ENCODE results near the gene MYO1F.
"Not testable (repeated sequence)": the region's sequence is repeated elsewhere in the genome, so short reads cannot be mapped to it uniquely, and the experiment has no call there.

The MYO1F gene

DNA sequence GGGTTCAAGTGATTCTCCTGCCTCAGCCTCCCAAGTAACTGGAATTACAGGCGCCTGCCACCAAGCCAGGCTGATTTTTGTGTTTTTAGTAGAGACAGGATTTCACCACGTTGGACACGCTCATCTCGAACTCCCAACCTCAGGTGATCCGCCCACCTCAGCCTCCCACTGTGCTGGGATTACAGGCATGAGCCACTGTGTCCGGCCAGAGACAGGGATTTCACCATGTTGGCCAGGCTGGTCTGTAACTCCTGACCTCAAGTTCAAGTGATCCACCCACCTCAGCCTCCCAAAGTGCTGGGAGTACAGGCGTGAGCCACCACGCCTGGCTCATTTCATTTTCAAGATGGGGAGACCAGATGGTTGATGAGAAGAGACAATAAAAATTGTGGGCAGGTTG lies 12.4 kb downstream of the MYO1F start:
- not testable (repeated sequence) for DNase-seq (ENCODE audit: low read depth)

DNA sequence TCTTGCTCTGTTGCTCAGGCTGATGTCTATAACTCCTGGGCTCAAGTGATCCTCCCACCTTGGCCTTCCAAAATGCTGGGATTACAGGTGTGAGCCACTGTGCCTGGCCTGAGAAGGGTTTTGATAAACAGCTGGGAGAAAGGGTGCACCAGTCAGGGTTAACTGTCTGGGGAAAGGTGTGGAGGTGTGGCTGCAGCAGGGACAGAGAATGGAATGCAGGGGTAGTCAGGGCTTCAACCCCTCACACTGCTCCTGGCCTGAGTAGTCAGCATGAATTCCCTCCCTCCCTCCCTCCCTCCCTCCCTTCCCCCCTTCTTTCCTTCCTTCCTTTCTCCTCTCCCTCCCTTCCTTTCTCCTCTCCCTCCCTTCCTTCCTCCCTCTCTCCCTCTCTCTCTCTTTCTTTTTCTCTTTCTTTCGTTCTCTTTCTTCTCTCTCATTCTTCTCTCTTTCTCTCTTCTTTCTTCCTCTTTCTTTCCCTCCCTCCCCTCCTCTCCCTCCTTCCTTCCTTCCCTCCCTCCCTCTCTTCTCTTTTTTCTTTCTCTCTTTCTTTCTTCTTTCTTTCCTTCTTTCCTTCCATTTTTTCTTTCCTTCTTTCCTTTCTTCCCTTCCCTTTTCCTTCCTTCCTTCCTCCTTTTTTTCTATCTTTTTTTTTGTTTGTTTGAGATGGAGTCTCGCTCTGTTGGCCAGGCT lies 16.0 kb downstream of the MYO1F start:
- no peak for DNase-seq (ENCODE audit: low read depth)

DNA sequence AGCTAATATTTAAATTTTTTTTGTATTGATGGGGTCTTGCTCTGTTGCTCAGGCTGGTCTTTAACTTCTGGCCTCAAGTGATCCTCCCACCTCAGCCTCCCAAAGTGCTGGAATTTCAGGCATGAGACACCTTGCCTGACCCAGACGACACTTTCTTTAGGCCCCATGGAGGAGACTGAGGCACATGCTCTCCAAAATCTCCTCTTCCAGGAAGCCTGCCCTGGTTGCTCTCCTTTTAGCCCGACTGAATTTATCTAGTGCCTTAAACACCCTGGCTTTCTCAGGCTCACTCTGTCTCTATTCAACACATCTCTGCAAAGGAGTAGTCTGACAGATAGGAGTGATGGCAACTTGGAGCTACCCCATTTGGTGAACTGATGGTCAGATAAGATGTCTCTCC lies 18.9 kb downstream of the MYO1F start:
- no peak for DNase-seq (ENCODE audit: low read depth)

DNA sequence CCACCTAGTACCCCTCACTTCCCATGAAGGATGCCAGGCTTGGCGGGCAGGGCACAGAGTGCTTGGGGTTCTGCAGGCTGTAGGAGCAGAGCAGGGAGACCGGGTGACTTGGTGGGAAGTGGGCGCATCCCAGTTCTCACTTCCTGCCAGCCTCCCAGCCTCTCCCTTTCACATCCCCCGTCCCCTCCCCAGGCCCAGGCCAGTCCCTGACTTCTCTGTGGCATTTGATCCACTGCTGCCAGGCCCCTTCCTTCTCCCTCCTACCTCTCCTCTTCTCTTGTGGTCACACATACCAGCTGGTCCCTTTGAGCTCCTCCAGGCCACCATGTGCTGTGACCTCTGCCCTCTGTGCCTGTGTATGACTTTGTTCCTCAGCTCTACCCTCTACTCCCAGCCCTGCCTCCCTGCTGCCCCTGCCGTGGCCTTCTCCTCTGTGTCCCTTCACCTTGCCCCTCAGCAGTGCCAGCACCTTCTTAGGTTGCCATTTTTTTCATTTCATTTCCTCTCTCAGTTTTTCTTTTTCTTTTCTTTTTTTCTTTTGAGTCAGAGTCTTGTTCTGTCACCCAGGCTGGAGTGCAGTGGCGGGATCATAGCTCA lies 19.5 kb downstream of the MYO1F start:
- DNase-seq (ENCODE audit: low read depth), result no peak

DNA sequence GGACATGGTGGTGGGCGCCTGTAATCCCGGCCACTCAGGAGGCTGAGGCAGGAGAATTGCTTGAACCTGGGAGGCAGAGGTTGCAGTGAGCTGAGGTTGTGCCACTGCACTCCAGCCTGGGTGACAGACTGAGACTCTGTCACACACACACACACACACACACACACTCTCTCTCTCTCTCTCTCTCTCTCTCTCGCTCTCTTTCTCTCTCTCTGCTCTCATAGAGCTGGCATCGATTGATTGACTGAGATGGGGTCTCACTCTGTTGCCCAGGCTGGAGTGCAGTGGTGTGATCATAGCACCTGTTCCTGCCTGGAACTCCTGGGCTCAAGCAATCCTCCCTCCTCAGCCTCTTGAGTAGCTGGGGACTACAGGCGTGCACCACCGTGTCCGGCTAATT lies 23.5 kb downstream of the MYO1F start:
- DNase-seq (ENCODE audit: low read depth), result not testable (repeated sequence)

DNA sequence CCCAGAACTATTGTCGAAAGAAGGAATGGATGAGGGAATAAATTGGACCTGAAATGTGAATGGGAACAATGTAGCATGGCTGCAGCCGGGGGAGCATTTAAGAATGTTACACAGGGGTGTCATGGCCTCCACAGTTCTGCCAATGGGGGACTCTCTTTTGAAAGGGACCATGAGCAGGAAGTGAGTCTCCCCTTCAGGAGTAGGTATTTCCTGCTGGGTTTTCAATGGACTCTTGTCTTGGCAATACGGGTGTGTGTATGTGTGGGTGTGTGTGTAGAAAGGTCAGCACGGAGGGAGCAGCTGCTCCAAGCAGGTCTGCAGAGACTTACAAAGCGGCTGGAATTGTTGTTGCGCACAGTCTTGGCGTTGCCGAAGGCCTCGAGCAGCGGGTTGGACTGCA lies 24.4 kb downstream of the MYO1F start:
- no peak for DNase-seq (ENCODE audit: low read depth)

DNA sequence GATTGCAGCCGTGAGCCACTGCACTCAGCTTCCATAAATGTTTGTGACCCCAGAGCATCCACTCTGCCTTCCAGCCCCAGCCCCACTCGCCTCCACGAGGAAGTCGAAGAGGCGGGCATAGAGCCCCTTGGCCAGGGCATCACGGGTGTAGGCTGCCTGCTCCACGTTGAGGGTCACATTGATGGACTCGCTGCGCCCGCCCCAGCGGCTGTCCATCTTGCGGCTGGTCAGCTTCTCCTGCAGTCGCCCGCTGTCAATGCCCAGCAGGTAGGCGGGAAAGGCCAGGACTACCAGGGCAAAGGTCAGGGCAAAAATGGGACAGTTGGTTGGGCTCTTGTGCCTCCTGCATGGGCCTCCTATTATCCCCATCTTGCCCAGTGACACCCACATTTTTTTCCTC lies 27.2 kb downstream of the MYO1F start:
- no peak for DNase-seq (ENCODE audit: low read depth)

DNA sequence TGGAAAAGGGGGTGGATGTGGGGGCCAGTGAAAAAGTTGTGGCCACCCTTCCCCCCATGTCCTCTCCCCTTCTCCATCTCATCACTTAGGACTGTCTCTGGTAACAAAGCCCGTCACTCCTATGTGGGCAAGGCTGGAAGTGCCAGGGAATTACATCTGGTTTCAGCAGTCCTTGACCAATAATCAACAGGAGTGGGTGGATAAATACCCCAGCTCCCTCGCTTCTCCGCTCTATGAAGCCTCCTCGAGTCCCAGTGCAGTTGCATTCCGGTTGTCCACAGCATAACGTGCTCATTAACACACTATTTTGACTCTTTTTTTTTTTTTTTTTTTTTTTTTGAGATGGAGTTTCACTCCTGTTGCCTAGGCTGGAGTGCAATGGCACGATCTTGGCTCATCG lies 31.5 kb downstream of the MYO1F start:
- DNase-seq (ENCODE audit: low read depth), result no peak

DNA sequence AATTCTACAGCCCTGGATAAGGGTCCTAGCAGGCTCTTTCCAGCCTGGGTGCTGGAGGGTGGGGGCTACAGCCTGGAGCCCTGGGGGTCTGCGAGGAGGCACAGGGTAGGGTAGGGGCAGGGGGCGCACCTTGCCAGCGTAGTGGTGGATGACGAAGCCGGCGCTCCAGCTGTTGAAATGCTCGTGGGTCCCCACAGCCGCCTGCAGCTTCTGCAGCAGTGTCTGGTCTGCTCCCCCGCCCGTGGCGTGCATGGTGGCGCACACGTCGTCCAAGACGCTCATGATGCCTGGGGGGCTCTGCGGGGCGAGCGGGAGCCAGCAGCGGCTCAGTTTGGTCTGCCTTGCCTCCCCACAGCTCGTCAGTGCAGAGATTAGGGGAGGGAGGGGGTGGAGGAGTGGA lies 33.1 kb downstream of the MYO1F start:
- DNase-seq (ENCODE audit: low read depth), result no peak

DNA sequence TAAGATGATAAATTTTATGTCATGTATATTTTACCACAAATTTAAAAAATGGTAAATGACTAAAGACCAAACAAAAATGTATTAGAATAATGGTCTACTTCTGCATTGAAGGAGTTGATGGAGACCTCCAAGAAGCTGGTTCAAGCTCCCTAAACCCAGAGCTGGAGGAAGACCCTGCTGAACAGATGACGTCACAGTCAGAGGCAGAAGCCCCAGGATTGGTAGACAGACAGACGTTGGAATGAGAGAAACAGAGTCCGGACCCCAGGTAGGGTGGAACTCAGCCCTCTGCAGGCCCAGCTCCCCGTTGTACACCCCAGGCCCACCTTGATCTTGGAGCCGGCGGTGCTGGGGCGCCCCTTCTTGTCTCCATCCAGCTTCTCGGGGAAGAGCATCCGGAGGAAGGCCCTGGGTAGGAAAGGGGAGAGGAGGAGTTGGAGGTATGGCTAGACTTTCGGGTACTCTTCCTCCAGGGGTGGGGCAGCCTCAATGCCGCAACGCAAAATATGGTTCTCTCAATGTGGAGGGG lies 37.6 kb downstream of the MYO1F start:
- no peak for DNase-seq (ENCODE audit: low read depth)

DNA sequence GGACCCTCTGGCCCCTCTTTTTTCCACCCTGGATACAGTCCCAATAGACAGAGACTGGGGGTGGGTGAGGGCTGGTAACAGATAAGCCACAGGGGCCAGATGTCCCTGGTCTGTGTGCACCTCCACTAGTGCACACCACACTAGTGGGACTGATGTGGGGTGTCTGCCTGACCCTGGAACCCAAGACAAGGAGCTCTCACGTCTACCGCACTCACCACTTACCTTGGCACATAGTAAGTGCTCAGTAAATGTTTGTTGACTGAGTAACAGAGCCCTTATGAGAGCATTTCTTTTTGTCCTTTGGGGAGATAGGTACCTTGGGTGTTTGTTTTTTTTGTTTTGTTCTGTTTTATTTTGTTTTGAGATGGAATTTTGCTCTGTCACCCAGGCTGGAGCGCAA lies 40.1 kb downstream of the MYO1F start:
- DNase-seq (ENCODE audit: low read depth), result no peak

DNA sequence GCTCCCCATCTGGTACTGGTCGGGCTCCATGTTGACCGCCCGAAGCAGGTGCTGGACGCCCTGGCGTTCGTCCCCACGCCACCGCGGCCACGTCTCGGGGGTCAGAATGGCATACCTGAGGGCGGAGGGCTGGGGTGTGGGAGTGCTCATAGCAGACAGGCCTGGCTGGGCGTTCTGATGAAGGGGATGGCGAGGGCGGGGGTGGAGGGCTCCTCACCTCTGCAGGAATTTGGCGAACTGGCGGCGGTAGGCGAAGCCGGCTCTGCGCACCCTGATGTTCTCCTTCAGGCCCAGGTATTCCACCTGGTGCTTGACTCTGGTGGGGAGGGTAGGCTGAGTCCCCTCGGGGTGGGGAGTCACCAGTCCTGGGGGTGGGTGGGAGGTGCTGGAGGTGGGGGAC lies 41.0 kb downstream of the MYO1F start:
- DNase-seq (ENCODE audit: low read depth), result no peak

DNA sequence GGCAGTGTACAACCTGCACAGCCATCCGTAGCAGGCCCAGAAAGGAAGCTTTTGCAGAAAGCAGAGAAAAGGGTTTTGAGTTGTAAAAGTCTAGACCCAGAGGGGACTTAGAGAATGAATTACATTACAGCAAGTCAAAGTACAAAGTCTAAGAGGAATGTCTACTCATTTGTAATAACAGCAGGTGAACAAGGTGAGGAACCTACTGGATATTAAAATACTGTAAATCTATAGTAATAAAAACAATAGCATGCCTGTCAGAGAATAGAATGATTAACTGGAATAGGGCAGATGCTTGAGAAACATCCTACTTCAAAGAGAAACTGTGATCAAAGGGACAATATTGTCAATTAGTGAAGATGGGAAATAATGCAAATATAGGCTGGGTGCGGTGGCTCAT lies 45.0 kb downstream of the MYO1F start:
- DNase-seq (ENCODE audit: low read depth), result no peak

DNA sequence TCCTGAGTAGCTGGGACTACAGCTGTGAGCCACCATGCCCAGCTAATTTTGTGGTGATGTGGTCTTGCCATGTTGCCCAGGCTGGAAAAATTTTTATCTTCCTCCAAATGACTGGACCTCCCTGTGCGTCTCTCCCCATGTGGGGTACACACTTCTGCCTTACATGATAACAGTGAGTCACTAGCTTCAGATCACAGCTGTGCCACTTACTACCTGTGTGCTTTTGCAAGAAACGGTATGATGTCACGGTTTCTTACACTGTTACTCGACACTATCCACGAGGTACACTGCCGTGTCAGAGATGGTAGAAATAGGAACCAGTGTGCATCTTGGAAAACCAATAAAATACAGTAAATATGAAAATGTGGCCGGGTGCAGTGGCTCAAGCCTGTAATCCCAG lies 45.8 kb downstream of the MYO1F start:
- no peak for DNase-seq (ENCODE audit: low read depth)

DNA sequence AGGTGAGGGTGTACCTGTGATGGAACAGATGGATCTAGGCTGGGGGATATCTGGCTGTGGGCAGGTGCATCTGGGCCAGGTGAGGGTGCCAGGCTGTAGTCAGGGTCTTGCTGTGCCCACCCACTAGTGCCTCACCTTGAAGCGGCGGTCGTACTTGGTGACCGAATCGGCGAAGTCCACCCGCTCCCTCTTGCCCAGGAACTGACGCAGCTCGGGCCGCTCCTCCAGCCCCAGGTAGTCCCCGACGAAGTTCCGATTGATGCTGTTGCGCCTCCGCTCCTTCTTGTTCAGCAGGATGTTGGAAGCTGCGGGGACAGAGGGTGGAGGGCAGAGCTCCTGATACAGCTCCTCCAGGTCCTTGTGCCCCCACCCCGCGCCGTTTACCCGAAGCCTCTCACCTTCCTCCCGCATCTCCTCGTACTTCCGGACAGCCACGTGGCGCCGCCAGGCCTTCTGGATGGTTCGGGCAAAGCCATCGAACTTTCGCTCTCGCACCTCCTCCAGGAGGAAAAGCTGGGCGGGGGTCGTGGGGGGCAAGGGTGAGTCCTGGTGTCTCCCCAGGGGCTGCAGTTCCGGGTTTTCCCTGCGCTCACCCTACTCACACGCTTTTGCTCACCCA lies 47.1 kb downstream of the MYO1F start:
- no peak for DNase-seq (ENCODE audit: low read depth)

DNA sequence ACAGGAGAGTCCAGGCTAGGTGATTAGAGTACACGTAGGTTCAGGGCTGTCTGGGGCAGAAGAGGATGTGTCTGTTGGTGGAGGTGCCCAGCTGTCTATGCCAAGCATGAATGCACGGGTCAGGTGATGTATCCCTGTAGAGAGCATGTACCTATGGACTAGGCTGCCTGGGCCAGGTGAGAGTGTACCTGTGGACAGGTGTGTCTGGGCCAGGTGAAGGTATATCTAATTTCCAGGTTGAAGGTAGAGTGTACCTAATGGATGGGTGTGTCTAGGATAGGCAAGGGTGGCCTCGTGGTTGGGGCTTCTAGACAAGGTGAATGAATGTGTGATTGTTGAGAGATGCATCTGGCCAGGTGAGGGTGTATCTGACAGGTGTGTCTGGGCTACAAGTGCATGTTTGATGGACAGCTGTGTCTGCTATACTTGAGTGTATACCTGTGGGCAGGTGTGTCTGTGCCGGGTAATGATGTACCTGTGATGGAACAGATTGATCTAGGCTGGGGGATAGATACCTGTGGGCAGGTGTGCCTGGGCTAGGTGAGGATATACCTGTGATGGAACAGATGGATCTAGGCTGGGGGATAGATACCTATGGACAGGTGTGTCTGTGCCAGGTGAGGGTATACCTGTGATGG lies 47.8 kb downstream of the MYO1F start:
- no peak for DNase-seq (ENCODE audit: low read depth)

DNA sequence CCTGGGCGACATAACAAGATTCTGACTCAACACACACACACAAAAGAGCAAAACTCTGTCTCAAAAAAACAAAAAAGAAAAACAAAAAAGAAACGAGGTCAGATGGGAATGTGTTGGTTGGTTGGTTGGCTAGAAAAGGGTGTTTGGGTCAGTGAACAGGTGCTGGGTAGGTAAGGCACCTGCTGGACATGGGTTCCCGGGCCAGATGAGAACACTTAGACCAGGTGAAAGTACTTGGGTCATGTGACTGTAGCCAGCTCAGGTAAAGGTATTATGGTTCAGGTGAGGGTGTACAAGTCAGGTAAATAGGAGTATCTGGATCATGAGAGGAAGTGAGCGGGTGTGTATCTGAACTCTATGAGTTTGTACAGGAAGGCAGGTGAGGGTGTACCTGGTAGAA lies 48.7 kb downstream of the MYO1F start:
- no peak for DNase-seq (ENCODE audit: low read depth)

DNA sequence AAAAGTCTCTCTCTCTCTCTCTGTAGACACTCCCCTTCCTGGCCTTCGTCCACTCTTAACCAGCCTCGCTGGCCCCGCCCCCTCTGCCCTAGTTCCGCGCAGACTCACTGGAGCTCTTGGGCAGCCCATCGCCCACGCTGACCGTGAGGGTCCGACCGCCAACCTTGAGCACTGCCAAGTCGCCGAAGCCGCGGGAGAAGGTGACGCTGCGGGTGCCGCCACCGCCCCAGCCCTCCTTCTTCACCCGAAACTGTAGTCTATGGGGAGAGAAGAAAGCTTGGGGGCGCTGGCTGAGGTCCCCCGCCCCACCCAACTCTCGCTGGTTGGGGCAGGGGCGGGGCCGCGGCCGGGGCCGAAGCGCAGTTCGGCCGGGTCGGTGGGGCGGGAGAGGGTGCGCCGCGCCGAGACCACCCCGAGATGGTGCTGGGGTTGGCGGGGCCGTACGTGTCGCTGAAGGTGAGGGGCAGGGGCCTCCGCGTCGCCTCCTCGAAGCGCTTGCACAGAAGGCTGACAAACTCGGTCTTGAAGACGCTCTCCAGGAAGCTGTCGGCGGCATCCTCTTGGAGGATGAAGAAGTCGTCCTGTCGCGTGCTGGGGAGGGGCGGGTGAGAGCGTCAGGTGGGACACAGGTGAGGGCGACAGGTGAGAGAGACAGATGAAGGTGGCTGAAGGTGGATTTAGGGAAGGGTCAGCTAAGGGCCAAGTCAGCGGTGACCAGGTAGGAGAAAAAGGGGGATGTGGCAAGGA lies 50.7 kb downstream of the MYO1F start:
- DNase-seq (ENCODE audit: low read depth), result no peak

DNA sequence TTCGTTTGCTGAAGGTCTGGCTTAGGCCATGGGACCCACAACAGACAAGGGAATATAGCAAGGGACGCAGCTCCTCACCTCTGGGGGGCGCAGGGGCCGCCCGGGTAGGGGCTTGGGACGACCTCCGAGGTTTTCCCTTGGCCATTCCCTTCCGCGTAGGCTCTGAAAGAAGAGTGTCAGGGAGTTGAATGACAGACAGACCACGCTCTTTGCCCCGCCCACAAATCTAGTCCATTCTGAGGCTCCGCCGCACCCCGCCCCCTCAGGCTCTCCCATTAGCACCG lies 51.9 kb downstream of the MYO1F start:
- no peak for DNase-seq (ENCODE audit: low read depth)

DNA sequence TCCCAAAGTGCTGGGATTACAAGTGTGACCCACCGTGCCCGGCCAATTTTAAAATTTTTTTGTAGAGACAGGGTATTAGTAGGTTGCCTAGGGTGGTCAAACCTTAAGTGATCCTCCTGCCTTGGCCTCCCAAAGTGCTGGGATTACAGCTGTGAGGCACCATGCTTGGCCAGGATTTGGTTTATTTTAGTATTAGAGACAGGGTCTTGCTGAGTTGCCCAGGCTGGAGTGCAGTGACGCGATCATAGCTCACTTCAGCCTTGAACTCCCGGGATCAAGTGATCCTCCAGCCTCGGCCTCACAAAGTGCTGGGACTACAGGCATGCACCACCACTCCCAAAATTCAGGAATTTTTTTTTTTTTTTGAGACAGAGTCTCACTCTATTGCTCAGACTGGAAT lies 57.9 kb downstream of the MYO1F start:
- DNase-seq (ENCODE audit: low read depth), result no peak

DNA sequence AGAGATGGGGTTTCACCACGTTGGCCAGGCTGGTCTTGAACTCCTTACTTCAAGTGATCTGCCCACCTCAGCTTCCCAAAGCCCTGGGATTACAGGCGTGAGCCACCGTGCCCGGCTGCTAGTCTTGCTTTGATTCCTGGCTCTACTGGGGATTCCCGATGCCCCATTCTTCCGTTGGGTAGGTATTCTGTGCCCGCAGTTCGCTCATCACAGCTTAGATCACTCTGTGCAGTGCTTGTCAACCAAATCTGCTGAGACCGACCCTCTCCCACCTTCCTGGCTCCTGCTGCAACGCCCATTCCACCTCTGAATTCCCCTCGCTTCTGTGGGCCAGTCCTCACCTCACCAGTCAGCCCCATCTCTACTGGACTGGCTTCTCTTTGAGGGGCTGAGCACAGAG lies 58.7 kb downstream of the MYO1F start:
- DNase-seq (ENCODE audit: low read depth), result no peak

DNA sequence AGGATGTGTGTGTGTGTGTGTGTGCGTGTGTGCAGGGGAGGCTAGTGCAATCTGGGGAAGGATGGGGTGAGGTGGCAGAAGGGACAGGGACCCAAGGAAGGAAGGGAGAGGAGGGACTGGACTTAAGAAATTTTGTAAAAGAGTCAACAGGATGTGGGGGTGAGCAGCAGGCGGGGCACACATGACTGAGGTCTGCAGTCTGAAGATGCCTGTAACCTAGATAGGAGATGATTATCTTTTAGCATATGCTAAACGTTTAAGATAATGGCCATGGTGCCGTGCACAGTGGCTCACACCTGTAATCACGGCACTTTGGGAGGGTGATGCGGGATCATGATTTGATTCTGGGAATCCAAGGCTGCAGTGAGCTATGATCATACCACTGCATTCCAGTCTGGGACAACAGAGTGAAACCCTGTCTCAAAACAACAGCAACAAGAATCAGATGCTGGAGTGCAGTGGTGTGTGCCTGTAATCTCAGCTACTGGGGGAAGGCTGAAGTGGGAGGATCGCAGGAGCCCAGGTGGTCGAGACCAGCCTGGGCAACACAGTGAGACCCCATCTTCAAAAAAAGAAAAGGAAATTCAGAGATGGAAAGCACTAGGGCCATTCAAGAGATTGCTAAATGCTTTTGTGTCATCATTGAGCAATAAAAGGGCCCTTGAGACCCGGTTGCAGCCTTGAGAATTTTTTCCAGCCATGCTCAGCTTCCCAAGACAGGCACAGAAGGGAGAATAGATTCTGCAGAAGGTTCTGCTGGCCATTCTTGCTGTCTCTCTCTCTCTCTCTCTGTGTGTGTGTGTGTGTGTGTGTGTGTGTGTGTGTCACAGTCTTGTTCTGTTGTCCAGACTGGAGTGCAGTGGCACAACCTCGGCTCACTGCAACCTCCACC lies 59.4 kb downstream of the MYO1F start:
- DNase-seq (ENCODE audit: low read depth), result no peak
